Choroid plexus epithelial cell (primary cell): ENCODE results near the gene ST7.

Experiments
- DNase-seq: peaks from one replicate; pipeline ENCODE4 v3.0.0-alpha.2; 2010; ENCODE audit warnings: low read depth
- H3K4me3 ChIP-seq: 2 replicates; pipeline ENCODE4 v1.5.1; 2011; ENCODE audit warnings: low read depth, mild to moderate bottlenecking, control low read depth, low read length, moderate library complexity
- CTCF ChIP-seq: conservative IDR thresholded peaks from 2 replicates; pipeline ENCODE4 v1.5.1; 2011; ENCODE audit warnings: low read depth, mild to moderate bottlenecking, control low read depth, inconsistent platforms, low read length, moderate library complexity

The ST7 gene

GRCh38 chr7:117066668-117067067 lies 113.4 kb downstream of the ST7 start:
- no peak for DNase-seq
- no peak for TF ChIP-seq CTCF
- H3K4me3 ChIP-seq = no peak overlapping the region

GRCh38 chr7:117067340-117067739 lies 114.0 kb downstream of the ST7 start:
- no peak overlapping the region for H3K4me3 ChIP-seq
- TF ChIP-seq CTCF = no peak
- DNase-seq = no peak

- TF ChIP-seq CTCF = no peak
- DNase-seq = no peak
- no peak overlapping the region for H3K4me3 ChIP-seq
Measured at GRCh38 chr7:117068511-117069145, 115.3 kb downstream of the ST7 start.

GRCh38 chr7:117069379-117069778 lies 116.1 kb downstream of the ST7 start:
- no peak overlapping the region for H3K4me3 ChIP-seq
- DNase-seq = no peak
- TF ChIP-seq CTCF = no peak

GRCh38 chr7:117071551-117071950 lies 118.2 kb downstream of the ST7 start:
- H3K4me3 ChIP-seq = no peak overlapping the region
- DNase-seq = no peak
- no peak for TF ChIP-seq CTCF

- DNase-seq = peak; percentile 71
- no peak for TF ChIP-seq CTCF
- H3K4me3 ChIP-seq = no peak overlapping the region
Measured at GRCh38 chr7:117072620-117073118, 119.4 kb downstream of the ST7 start.

- no peak overlapping the region for H3K4me3 ChIP-seq
- no peak for DNase-seq
- no peak for TF ChIP-seq CTCF
Measured at GRCh38 chr7:117074378-117074777, 121.1 kb downstream of the ST7 start.
